ENCODE measurements around the gene TRIM63. TPM values are rescaled to one million over a fixed set of nuclear protein-coding genes. Genes with fewer than 3 reads are reported as not detected.

The TRIM63 gene
- polyA plus RNA-seq, 1 of the 3 experiments (the other 2 are of a cell fraction), result not detected

- H4K20me1 ChIP-seq (ENCODE audit: insufficient read depth), result no peaks in the 10 kb centered on the region
- POLR2A ChIA-PET, result no interaction called here
- no peak overlapping the region for H2AFZ ChIP-seq (ENCODE audit: low read depth)
- no peak overlapping the region for H3K27ac ChIP-seq (ENCODE audit: low read depth in 2 of 2, low read length in 1 of 2)
- H3K27me3 ChIP-seq (ENCODE audit: insufficient read depth), result peaks cover 48% of the 10 kb centered on the region
- H3K4me2 ChIP-seq, result no peak overlapping the region
- 52% methylated on average over 6 of the region's 7 CpGs for WGBS (ENCODE audit: low lambda C conversion rate)
- H3K4me1 ChIP-seq (ENCODE audit: control insufficient read depth in 1 of 2, insufficient read depth in 2 of 2, low read depth in 1 of 2, low read length in 1 of 2), result peaks cover 0 to 2% of the 10 kb centered on the region in 2 experiments; a peak in 1 of 4 replicates
- no peak overlapping the region for H3K9ac ChIP-seq
- no peak overlapping the region for H3K4me3 ChIP-seq (ENCODE audit: low read depth in 2 of 2, low read length in 1 of 2)
- DNase-seq, result no peak
- H3K9me3 ChIP-seq, result no peaks in the 10 kb centered on the region
- TF ChIP-seq NRF1 (IDR thresholded peaks at IDR 0.05; ENCODE audit: low read depth, low read length) (no peak), SMC3 (IDR thresholded peaks at IDR 0.05; ENCODE audit: low read depth, low read length) (no peak), EP300 (IDR thresholded peaks at IDR 0.05; ENCODE audit: borderline replicate concordance in 1 of 2, low read depth in 1 of 2, low read length in 1 of 2) (no peak), FOXJ3 (CRISPR knock-in tag; IDR thresholded peaks at IDR 0.05) (no peak), MAX (IDR thresholded peaks at IDR 0.05; ENCODE audit: low read depth) (no peak), CTCF (IDR thresholded peaks at IDR 0.05) (no peak), FOSL2 (IDR thresholded peaks at IDR 0.05; ENCODE audit: borderline replicate concordance, low read depth) (no peak), YY1 (IDR thresholded peaks at IDR 0.05; ENCODE audit: low read depth) (no peak), RXRA (IDR thresholded peaks at IDR 0.05; ENCODE audit: borderline replicate concordance, low read depth) (no peak), ZBTB33 (IDR thresholded peaks at IDR 0.05; ENCODE audit: borderline replicate concordance, low read depth) (no peak), JUND (IDR thresholded peaks at IDR 0.05) (no peak), RAD21 (IDR thresholded peaks at IDR 0.05; ENCODE audit: low read length) (no peak), ELF1 (IDR thresholded peaks at IDR 0.05) (no peak)
- H3K79me2 ChIP-seq (ENCODE audit: insufficient read depth), result no peaks in the 10 kb centered on the region
- no peaks in the 10 kb centered on the region for H3K9me2 ChIP-seq
- no peaks in the 10 kb centered on the region for H3F3A ChIP-seq (replicated peaks; ENCODE audit: insufficient read depth)
- no peaks in the 10 kb centered on the region for H3K36me3 ChIP-seq (replicated peaks in 1 of 2; ENCODE audit: control insufficient read depth in 1 of 2, insufficient read depth in 2 of 2, low read length in 1 of 2)
- CTCF ChIA-PET, result interaction anchor here (1.3 to 1.5 kb wide), 3 partner anchors 44 to 103 kb away, joined by 3 to 6 read pairs (median 3); no protein-coding TSS in a partner anchor
These were observed 26.0 kb downstream of the TRIM63 start for GRCh38 chr1:26041401-26041800.

GRCh38 chr1:26038904-26039303, 28.5 kb downstream of the TRIM63 start:
- H3K4me3 ChIP-seq (ENCODE audit: low read depth in 2 of 2, low read length in 1 of 2), result no peak overlapping the region
- no peaks in the 10 kb centered on the region for H3K36me3 ChIP-seq (replicated peaks in 1 of 2; ENCODE audit: control insufficient read depth in 1 of 2, insufficient read depth in 2 of 2, low read length in 1 of 2)
- 85% methylated on average over 4 of the region's 6 CpGs for WGBS (ENCODE audit: low lambda C conversion rate)
- no peaks in the 10 kb centered on the region for H4K20me1 ChIP-seq (ENCODE audit: insufficient read depth)
- H3F3A ChIP-seq (replicated peaks; ENCODE audit: insufficient read depth), result peaks cover 4% of the 10 kb centered on the region
- DNase-seq, result no peak
- TF ChIP-seq RCOR1 (IDR thresholded peaks at IDR 0.05; ENCODE audit: low read length) (no peak), CTCF (IDR thresholded peaks at IDR 0.05) (no peak), SIN3A (IDR thresholded peaks at IDR 0.05; ENCODE audit: borderline replicate concordance, low read depth, low read length) (no peak), FOSL2 (IDR thresholded peaks at IDR 0.05; ENCODE audit: borderline replicate concordance, low read depth) (no peak)
- no peak overlapping the region for H3K4me2 ChIP-seq
- no peaks in the 10 kb centered on the region for H3K9me2 ChIP-seq
- no peaks in the 10 kb centered on the region for H3K9me3 ChIP-seq
- POLR2A ChIA-PET, result no interaction called here
- CTCF ChIA-PET, result interaction anchor here (1.2 to 1.5 kb wide), 3 partner anchors 106 to 356 kb away, joined by 3 read pairs; partner anchors contain the start of gene ZNF593
- no peaks in the 10 kb centered on the region for H3K79me2 ChIP-seq (ENCODE audit: insufficient read depth)
- H3K4me1 ChIP-seq (ENCODE audit: control insufficient read depth in 1 of 2, insufficient read depth in 2 of 2, low read depth in 1 of 2, low read length in 1 of 2), result peaks cover 0 to 12% of the 10 kb centered on the region in 2 experiments; a peak in 1 of 4 replicates
- H3K9ac ChIP-seq, result no peak overlapping the region
- peaks cover 23% of the 10 kb centered on the region for H3K27me3 ChIP-seq (ENCODE audit: insufficient read depth)
- H3K27ac ChIP-seq (ENCODE audit: low read depth in 2 of 2, low read length in 1 of 2), result no peak overlapping the region
- H2AFZ ChIP-seq (ENCODE audit: low read depth), result no peak overlapping the region

All from SK-N-SH (cell line).